MG63 (cell line): Measurements from ENCODE around the gene SLCO2A1. TPM values are rescaled to one million over a fixed set of nuclear protein-coding genes. Genes with fewer than 3 reads are reported as not detected.

Source experiments
- DNase-seq: peaks from one replicate; pipeline ENCODE4 v3.0.0-alpha.2; 2020
- H3K27me3 ChIP-seq: fragments of 250-450 bp; sonication (Bioruptor Pico); 2 replicates; pipeline ENCODE4 v1.5.1; 2020; ENCODE audit warnings: mild to moderate bottlenecking, moderate library complexity
- H3K36me3 ChIP-seq: fragments of 250-450 bp; sonication (Bioruptor Pico); 2 replicates; pipeline ENCODE4 v1.5.1; 2020; ENCODE audit warnings: mild to moderate bottlenecking, moderate library complexity
- H3K4me3 ChIP-seq: fragments of 250-450 bp; sonication (Bioruptor Pico); 2 replicates; pipeline ENCODE4 v1.5.1; 2020; ENCODE audit warnings: mild to moderate bottlenecking, moderate library complexity
- H3K9me3 ChIP-seq: fragments of 250-450 bp; sonication (Bioruptor Pico); 2 replicates; pipeline ENCODE4 v1.5.1; 2020; ENCODE audit warnings: mild to moderate bottlenecking, moderate library complexity
- total RNA-seq: library from RNA; depleted of rRNA; stranded (reverse); fragments of >200 nt; shearing (Covaris generic); gene quantifications from 2 replicates; pipeline ENCODE4 v1.2.3, GENCODE V29; 2014; ENCODE audit warnings: low replicate concordance

SLCO2A1 gene
- total RNA-seq, 1 experiment from 2014 or later, result 0.72 TPM

DNA sequence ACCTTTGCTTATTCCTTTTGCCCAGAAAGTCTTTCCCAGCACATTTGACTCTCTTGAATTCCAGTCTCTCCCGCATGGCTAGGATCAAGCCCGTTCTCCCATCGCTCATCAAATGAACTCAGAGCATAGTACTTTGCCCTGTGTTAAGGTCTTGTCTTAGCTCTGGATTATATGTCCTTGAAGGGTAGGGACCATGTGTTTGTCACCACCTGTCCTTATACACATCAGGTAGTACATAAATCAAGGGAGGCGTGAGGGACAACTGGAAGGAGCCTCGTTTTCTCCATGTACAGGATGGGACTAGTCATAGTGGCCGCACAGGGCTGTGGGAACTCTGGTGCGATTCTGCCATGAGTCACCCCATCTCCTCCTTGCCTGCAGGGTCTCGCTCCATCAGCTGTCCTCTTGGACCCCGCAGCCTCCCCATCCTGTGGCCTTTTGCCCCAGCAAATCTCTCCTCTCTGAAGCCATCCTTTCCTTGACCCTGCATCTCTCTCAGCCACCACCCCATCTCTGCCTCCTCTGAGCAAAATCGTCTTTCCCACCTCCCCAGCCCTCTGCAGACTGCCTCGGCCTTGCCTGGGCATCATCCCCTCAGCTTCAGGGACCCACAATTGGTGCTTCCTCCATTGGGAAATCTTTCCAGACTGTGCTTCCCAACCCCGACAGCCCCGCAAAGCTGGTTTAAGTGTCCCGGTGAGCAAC lies 100.7 kb downstream of the SLCO2A1 start:
- DNase-seq, result no peak
- no peaks in the 10 kb centered on the region for H3K27me3 ChIP-seq
- H3K36me3 ChIP-seq, result no peaks in the 10 kb centered on the region
- no peaks in the 10 kb centered on the region for H3K9me3 ChIP-seq
- no peak overlapping the region for H3K4me3 ChIP-seq

- Histone ChIP-seq H3K27me3 (no peaks in the 10 kb centered on the region), H3K9me3 (no peaks in the 10 kb centered on the region), H3K36me3 (no peaks in the 10 kb centered on the region), H3K4me3 (no peak overlapping the region)
- DNase-seq, result no peak
These were observed 101.4 kb downstream of the SLCO2A1 start for GRCh38 chr3:133928136-133928893.

DNA sequence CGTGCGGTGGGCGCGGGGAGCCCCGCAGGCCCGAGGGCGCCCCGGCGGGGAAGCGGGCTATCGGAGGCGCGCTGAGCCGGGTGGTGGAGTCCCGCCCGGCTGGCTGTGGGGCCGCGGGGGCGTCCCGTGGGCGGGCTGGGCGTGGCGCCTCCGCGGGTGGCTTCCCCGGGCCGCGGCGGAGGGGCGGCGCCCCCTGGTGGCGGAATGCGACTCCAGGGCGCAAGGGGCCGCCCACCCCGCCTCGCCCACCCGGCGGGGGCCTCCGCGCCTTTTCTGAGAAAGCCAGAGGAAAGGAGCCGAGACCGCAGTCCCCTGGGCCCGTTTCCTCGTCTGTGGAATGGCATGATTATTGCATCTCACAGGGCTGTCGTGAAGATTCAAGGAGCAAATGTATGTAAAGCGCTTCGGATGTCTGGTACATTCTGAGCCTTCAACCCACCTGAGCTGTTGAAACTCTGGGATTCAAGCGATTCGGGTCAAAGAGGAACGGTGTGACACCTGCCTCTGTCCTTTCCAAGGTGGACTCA lies 102.1 kb downstream of the SLCO2A1 start:
- H3K36me3 ChIP-seq, result no peaks in the 10 kb centered on the region
- no peaks in the 10 kb centered on the region for H3K9me3 ChIP-seq
- H3K4me3 ChIP-seq, result peak overlapping the region; percentile 38
- peak; percentile 66 for DNase-seq
- no peaks in the 10 kb centered on the region for H3K27me3 ChIP-seq

GRCh38 chr3:133926736-133927539 lies 102.8 kb downstream of the SLCO2A1 start:
- no peaks in the 10 kb centered on the region for H3K9me3 ChIP-seq
- H3K4me3 ChIP-seq, result peak overlapping the region; percentile 38
- no peak for DNase-seq
- H3K36me3 ChIP-seq, result no peaks in the 10 kb centered on the region
- H3K27me3 ChIP-seq, result no peaks in the 10 kb centered on the region

DNA sequence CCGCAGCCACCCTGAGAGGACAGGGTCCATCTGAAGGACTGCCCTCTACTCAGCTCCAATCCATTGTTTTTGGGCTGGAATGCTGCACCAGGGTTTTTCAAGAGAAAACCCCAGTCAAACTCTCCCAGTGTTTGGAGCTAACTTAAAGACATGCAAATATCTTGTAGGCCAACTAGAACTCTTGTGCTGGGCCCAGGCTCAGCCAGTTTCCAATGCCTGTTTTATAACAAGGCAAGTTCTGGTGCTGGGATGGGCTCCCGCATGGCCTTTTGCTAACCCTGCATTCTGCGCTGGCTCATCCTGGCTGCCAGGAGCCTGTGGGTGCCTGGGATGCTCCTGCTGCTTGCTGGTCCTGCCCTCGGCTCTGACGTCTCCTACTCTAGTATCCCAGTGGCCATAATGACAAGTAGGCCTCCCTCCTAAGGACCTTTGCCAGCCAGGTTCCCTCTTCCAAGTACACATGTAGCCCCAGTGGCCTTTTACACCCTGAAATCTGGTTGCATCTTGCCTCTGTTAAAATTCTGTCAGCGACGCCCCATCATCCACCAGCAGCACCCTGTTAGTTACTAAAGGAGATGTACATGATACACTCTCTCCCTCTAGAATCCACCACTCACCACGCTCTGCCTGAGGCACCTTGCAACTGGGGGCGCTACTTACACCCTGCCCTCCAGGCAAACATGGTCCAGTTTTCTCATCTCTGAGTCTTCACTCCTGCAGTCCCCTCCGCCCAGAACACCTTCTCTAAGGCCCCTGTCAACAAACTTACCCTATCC lies 103.6 kb downstream of the SLCO2A1 start:
- Histone ChIP-seq H3K36me3 (no peaks in the 10 kb centered on the region), H3K27me3 (no peaks in the 10 kb centered on the region), H3K4me3 (no peak overlapping the region), H3K9me3 (no peaks in the 10 kb centered on the region)
- no peak for DNase-seq

- Histone ChIP-seq H3K36me3 (no peaks in the 10 kb centered on the region), H3K4me3 (no peak overlapping the region), H3K9me3 (no peaks in the 10 kb centered on the region; the same call in 1 of the 2 replicates), H3K27me3 (no peaks in the 10 kb centered on the region)
- DNase-seq, result no peak
These were observed 105.7 kb downstream of the SLCO2A1 start for GRCh38 chr3:133924041-133924440.

GRCh38 chr3:133921592-133921991 lies 108.1 kb downstream of the SLCO2A1 start:
- Histone ChIP-seq H3K4me3 (no peak overlapping the region), H3K36me3 (no peaks in the 10 kb centered on the region), H3K9me3 (peaks cover 2% of the 10 kb centered on the region), H3K27me3 (no peaks in the 10 kb centered on the region)
- DNase-seq, result no peak

DNA sequence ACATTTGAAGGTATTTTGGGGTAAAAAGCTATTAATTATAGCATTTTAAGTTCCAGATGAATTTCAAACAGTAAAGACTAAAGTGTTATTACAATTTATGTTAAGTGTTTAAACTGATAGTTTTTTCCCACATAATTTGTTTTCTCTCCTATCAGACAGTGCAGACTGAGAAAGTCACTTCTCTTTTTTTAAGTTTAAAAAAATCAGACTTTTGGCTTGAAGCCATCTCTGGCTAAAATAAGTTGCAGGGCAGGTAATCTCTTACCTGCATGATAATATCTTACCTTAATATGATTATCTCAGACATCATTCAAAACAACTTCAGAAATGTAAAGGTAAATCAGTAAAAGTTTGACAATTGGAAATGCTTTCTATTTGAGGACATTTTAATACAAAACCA lies 112.6 kb downstream of the SLCO2A1 start:
- Histone ChIP-seq H3K4me3 (no peak overlapping the region), H3K36me3 (no peaks in the 10 kb centered on the region), H3K9me3 (peaks cover 2% of the 10 kb centered on the region), H3K27me3 (peaks cover 4% of the 10 kb centered on the region)
- no peak for DNase-seq

DNA sequence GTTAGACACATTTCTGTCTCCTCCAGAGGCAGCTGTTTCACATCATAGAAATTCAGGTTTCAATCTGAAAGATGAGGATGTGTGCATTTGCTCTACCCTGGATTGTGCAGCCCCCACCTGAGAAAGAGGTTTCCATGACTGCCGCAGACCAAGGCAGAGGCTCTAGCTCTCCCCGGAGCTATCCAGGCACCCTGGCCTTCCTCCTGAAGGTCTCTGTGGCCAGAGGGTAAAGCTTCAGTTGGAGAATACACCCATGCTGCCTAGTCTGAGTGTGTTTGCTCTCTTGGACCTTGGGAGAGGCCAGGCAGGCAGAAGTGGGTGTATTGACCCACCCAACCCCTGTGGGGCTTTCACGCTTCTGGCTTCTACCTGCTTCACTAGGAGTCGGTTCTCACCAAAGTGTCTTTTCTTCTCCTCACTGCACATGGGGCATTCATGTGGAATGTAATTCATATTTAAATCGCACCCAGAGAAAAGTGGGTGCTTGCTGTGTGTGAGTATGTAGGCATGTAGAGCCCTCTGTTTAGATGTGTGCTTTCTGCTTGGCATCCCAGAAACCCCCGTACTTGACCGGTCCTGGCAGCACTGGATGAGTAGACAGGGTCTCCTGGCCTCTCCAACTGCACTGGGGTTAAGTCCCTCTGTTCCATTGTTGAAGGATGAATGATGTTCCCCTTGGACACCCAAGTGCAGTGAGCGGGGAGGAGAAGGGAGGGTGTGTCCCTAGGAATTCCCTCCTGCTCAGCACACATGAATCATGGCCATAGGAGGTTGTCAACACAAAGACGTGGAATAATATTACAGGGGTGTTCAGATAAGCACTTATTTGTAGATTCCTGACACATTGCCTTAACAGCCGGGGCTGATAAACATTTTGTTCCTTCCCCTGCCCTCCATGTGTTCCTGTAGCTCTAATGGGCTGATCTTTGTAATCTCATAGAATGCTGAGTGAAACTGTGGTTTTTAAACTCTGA lies 113.8 kb downstream of the SLCO2A1 start:
- Histone ChIP-seq H3K4me3 (no peak overlapping the region), H3K27me3 (peaks cover 4% of the 10 kb centered on the region), H3K9me3 (peaks cover 2% of the 10 kb centered on the region), H3K36me3 (no peaks in the 10 kb centered on the region)
- no peak for DNase-seq

- Histone ChIP-seq H3K4me3 (no peak overlapping the region), H3K27me3 (peaks cover 4% of the 10 kb centered on the region), H3K9me3 (peaks cover 2% of the 10 kb centered on the region), H3K36me3 (no peaks in the 10 kb centered on the region)
- no peak for DNase-seq
These were observed 114.7 kb downstream of the SLCO2A1 start for GRCh38 chr3:133914839-133915600.

DNA sequence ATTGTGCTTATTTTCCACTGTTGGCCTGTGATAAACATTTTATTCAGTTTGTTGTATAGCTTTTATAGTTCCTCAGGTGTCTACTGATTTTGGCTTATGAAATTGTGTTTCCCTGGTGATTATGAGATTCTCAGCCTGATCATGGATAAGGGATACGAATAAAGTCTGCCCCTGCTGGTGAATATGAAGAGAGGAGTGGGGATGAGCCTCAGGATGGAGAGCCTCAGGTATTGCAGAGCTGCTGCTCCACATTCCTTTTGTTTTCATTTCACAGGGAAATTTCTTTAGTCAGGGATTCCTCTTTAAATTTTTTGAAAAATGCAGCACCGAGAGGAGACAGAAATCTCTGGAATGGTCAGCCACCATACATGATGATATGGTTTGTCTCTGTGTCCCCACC lies 119.3 kb downstream of the SLCO2A1 start:
- Histone ChIP-seq H3K27me3 (peaks cover 4% of the 10 kb centered on the region), H3K9me3 (no peaks in the 10 kb centered on the region), H3K36me3 (no peaks in the 10 kb centered on the region), H3K4me3 (no peak overlapping the region)
- no peak for DNase-seq

DNA sequence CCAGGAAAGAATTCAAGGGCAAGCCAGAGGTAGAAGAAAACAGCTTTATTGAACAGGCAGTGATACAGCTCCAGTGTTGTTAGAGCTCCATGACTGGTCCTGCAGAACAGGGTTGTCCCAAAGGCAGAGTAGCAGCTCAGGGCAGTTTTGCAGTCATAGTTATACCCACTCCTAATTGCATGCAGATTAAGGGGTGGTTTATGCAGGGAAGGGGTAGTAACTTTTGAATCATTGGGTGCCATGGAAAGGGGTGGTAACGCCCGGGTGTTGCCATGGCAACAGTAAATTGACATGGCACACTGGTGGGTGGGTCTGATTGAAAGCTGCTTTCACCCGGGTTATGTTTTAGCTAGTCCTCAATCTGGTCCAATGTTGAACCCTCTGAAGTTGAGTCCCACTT lies 124.3 kb downstream of the SLCO2A1 start:
- Histone ChIP-seq H3K4me3 (no peak overlapping the region), H3K36me3 (no peaks in the 10 kb centered on the region), H3K27me3 (peaks cover 2% of the 10 kb centered on the region; the same call in 1 of the 2 replicates), H3K9me3 (peaks cover 6% of the 10 kb centered on the region; the same call in 1 of the 2 replicates)
- no peak for DNase-seq

DNA sequence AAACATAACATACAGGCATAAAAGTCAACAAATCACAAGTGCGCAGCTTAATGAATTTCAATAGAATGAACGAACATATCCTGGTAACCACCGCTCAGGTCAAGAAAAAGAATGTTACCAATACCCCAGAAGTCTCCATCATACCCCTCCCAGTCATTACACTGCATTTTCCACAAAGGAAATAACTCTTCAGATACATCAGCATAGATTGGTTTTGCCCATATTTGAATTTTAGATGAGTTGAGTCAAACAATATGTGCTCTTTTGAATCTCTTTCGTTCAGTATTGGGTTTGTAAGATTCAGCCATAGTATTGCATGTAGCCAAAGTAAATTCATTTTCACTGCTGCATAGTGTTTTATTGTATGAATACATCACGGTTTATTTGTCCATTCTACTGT lies 127.9 kb downstream of the SLCO2A1 start:
- DNase-seq, result no peak
- Histone ChIP-seq H3K9me3 (peaks cover 6% of the 10 kb centered on the region; the same call in 1 of the 2 replicates), H3K27me3 (peaks cover 14% of the 10 kb centered on the region), H3K4me3 (no peak overlapping the region), H3K36me3 (no peaks in the 10 kb centered on the region)

GRCh38 chr3:133901083-133901482 lies 128.6 kb downstream of the SLCO2A1 start:
- H3K36me3 ChIP-seq, result no peaks in the 10 kb centered on the region
- no peak overlapping the region for H3K4me3 ChIP-seq
- no peak for DNase-seq
- peaks cover 6% of the 10 kb centered on the region; the same call in 1 of the 2 replicates for H3K9me3 ChIP-seq
- peaks cover 19% of the 10 kb centered on the region for H3K27me3 ChIP-seq

GRCh38 chr3:133899311-133899710 lies 130.4 kb downstream of the SLCO2A1 start:
- Histone ChIP-seq H3K27me3 (peaks cover 23% of the 10 kb centered on the region), H3K36me3 (no peaks in the 10 kb centered on the region), H3K9me3 (peaks cover 6% of the 10 kb centered on the region; the same call in 1 of the 2 replicates), H3K4me3 (no peak overlapping the region)
- no peak for DNase-seq
